ENCODE data around the gene SENP1.

The SENP1 gene

GRCh38 chr12:48068457-48068856 is 37.4 kb downstream of the SENP1 start:
- in situ Hi-C loops (cut with MboI; ENCODE audit: low sequenced_read_pairs) = no loop called here

- in situ Hi-C loops (cut with MboI; ENCODE audit: low sequenced_read_pairs) = no loop called here
These were observed 38.5 kb downstream of the SENP1 start for GRCh38 chr12:48067250-48067938.

- in situ Hi-C loops (cut with MboI; ENCODE audit: low sequenced_read_pairs) = no loop called here
These were observed 40.8 kb downstream of the SENP1 start for GRCh38 chr12:48065041-48065440.

- in situ Hi-C loops (cut with MboI; ENCODE audit: low sequenced_read_pairs) = no loop called here
These were observed 42.3 kb downstream of the SENP1 start for GRCh38 chr12:48063530-48063929.

GRCh38 chr12:48061938-48062719 is 43.8 kb downstream of the SENP1 start:
- in situ Hi-C loops (cut with MboI; ENCODE audit: low sequenced_read_pairs) = no loop called here

GRCh38 chr12:48060474-48060873 is 45.4 kb downstream of the SENP1 start:
- in situ Hi-C loops (cut with MboI; ENCODE audit: low sequenced_read_pairs) = no loop called here

- in situ Hi-C loops (cut with MboI; ENCODE audit: low sequenced_read_pairs) = no loop called here
These were observed 47.1 kb downstream of the SENP1 start for GRCh38 chr12:48058771-48059170.

GRCh38 chr12:48054955-48055821 is 50.7 kb downstream of the SENP1 start:
- in situ Hi-C loops (cut with MboI; ENCODE audit: low sequenced_read_pairs) = no loop called here

- in situ Hi-C loops (cut with MboI; ENCODE audit: low sequenced_read_pairs) = no loop called here
These were observed 52.0 kb downstream of the SENP1 start for GRCh38 chr12:48053883-48054282.

GRCh38 chr12:48053122-48053521 is 52.8 kb downstream of the SENP1 start:
- in situ Hi-C loops (cut with MboI; ENCODE audit: low sequenced_read_pairs) = no loop called here

GRCh38 chr12:48051681-48052080 is 54.2 kb downstream of the SENP1 start:
- in situ Hi-C loops (cut with MboI; ENCODE audit: low sequenced_read_pairs) = no loop called here

GRCh38 chr12:48050174-48050573 is 55.7 kb downstream of the SENP1 start:
- in situ Hi-C loops (cut with MboI; ENCODE audit: low sequenced_read_pairs) = no loop called here

GRCh38 chr12:48045965-48046518 is 59.8 kb downstream of the SENP1 start:
- in situ Hi-C loops (cut with MboI; ENCODE audit: low sequenced_read_pairs) = no loop called here

GRCh38 chr12:48045061-48045846 is 60.6 kb downstream of the SENP1 start:
- in situ Hi-C loops (cut with MboI; ENCODE audit: low sequenced_read_pairs) = no loop called here

- in situ Hi-C loops (cut with MboI; ENCODE audit: low sequenced_read_pairs) = no loop called here
These were observed 61.5 kb downstream of the SENP1 start for GRCh38 chr12:48044396-48044795.

GRCh38 chr12:48043771-48044170 is 62.1 kb downstream of the SENP1 start:
- in situ Hi-C loops (cut with MboI; ENCODE audit: low sequenced_read_pairs) = no loop called here

GRCh38 chr12:48041591-48042423 is 64.1 kb downstream of the SENP1 start:
- in situ Hi-C loops (cut with MboI; ENCODE audit: low sequenced_read_pairs) = no loop called here

- in situ Hi-C loops (cut with MboI; ENCODE audit: low sequenced_read_pairs) = no loop called here
These were observed 65.5 kb downstream of the SENP1 start for GRCh38 chr12:48040354-48040753.

- in situ Hi-C loops (cut with MboI; ENCODE audit: low sequenced_read_pairs) = no loop called here
These were observed 66.7 kb downstream of the SENP1 start for GRCh38 chr12:48039151-48039550.

Measured in hTERT RPE-1 (cell line).